ENCODE data around the gene NEU3. TPM values are rescaled to one million over a fixed set of nuclear protein-coding genes. Genes with fewer than 3 reads are reported as not detected.

NEU3 gene
- polyA plus RNA-seq, 1 donor, result 23.1 TPM

DNA sequence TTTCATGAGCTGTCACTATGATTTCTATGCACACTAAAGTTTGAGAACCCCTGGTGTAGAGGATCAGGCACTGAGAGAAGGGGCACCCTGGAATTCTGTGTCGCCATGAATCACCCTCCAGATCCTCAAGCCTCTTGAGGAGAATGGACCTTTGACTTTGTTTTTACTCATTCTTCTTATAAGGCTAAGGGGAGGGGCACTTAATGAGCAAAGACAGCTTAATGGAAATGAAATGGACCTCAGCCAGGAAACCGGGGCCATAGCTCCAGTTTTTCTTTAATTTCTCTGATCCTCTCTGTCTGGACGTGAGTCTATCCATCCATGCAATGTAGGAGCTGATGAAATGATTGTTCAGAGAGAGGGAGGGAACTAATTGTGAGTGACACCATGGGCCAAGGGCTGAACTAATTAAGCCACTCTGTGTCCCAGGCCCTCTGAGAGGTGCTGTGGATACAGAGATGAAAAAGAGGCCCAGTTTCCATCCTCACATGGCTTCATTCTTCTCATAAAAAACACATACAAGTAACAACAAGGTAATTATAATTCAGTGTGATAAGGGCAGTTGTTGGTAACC lies 75.1 kb downstream of the NEU3 start:
- no peak for DNase-seq (ENCODE audit: low read depth)

GRCh38 chr11:75066061-75066460 lies 77.3 kb downstream of the NEU3 start:
- DNase-seq (ENCODE audit: low read depth), result no peak

Other genes with a start within 250 kb of the NEU3 start
- gene RNF169, start 240.1 kb upstream of the NEU3 start, polyA plus RNA-seq (ENCODE audit: insufficient read length), result 11.2 TPM
- 13.5 TPM for gene XRRA1, start 39.8 kb upstream of the NEU3 start, polyA plus RNA-seq (ENCODE audit: insufficient read length)
- gene SPCS2, start 39.7 kb upstream of the NEU3 start, polyA plus RNA-seq (ENCODE audit: insufficient read length), result 94.6 TPM
- 0.11 TPM for gene OR2AT4, start 107.9 kb downstream of the NEU3 start, polyA plus RNA-seq (ENCODE audit: insufficient read length)
- 10.2 TPM for gene SLCO2B1, start 162.2 kb downstream of the NEU3 start, polyA plus RNA-seq (ENCODE audit: insufficient read length)

Data from forelimb muscle (tissue), 1 donor.